Stimulated activated CD8-positive, alpha-beta memory T cell treated with anti-CD3 and anti-CD28 coated beads, Interleukin-4, amount 100 ng/mL, for 1 hour (primary cell): Measurements from ENCODE around the gene KRTAP4-16.
"Not testable (repeated sequence)": the region's sequence is repeated elsewhere in the genome, so short reads cannot be mapped to it uniquely, and the experiment has no call there.

ENCODE experiments used
- DNase-seq, 2 donors: peaks; one replicate each; pipeline ENCODE4 v3.0.0-alpha.2; 2020; ENCODE audit warnings: low read depth in 2 of 2, low spot score in 1 of 2

Gene KRTAP4-16

DNA sequence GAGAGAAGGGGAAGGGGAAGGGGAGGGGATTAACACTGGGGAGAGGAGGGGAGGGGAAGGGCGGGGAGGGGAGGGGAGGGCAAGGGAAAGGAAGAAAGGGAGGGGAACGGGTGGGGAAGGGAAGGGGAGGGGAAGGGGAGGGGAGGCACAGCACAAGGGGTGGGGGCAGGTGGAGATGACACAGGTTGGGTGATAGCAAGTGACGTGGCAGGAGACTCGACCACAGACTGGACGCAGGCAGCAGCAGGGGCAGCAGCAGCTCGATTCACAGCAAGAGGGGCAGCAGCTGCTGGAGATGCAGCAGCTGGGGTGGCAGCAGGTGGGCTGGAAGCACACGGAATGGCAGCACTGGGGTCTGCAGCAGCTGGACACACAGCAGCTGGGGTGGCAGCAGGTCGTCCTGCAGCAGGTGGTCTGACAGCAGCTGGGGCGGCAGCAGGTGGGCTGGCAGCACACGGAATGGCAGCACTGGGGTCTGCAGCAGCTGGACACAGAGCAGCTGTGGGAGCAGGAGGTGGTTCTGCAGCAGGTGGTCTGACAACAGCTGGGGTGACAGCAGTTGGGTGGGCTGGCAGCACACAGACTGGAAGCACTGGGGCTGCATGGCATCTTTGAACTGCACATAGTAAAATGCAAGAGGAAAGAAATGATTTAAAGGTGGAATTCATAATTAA lies at the start of gene KRTAP4-16:
Gene KRTAP4-16 (minus strand): TSS at position 624 of the 674 bp plus-strand sequence. CDS start 0 bp downstream, at position 624.
- no peak for DNase-seq

DNA sequence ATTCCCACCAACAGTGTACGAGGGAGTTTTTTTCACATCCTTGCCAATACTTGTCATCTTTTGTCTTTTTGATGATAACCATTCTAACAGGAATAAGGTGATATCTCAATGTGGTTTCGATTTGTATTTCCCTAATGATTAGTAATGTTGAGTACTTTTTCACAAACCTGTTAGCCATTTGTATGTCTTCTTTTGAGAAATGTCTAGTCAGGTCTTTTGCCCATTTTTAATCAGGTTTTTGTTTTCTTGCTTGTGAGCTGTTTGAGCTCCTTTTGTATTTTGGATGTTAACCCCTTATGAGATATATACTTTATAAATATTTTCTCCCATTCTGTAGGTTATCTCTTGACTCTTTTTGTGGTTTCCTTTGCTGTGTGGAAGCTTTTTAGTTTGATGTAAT lies 49.5 kb upstream of the KRTAP4-16 start:
- DNase-seq: no peak

DNA sequence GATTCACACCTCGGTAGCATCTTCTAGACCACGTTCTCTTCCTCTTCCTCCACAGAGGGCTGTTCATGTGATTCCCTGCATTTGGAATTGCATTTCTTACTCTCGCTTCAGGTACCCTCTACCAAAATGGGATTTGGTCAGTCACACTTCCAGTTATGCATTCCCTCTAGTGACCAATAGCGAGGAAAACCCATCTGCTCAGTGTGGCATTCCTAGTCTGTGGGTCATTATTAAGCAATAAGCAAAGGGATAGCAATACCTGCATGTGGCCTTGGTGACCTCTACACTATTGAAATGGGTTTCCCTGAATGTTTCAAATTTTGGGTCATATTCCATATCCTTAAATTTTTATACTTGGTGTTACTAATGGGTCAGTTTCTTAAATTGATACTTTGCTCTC lies 48.0 kb upstream of the KRTAP4-16 start:
- DNase-seq: no peak

DNA sequence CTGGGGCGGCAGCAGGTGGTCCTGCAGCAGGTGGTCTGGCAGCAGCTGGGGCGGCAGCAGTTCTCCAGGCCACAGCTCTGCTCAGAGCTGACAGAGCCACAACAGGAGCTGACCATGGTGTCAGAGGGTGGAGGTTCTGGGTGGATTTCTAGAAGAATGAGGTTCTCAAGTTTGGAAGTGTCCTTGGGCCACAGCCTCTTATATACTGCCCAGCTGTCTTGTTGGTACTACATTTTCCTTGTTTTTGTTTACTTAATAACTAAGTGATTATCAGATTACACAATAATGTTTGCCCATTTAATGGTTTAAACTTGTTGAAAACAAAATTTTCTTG lies 47.6 kb upstream of the KRTAP4-16 start, which contains the start of gene KRTAP4-5:
Gene KRTAP4-5 (minus strand): TSS at position 174 of the 334 bp plus-strand sequence. CDS start 58 bp downstream, at position 116.
- DNase-seq: no peak

DNA sequence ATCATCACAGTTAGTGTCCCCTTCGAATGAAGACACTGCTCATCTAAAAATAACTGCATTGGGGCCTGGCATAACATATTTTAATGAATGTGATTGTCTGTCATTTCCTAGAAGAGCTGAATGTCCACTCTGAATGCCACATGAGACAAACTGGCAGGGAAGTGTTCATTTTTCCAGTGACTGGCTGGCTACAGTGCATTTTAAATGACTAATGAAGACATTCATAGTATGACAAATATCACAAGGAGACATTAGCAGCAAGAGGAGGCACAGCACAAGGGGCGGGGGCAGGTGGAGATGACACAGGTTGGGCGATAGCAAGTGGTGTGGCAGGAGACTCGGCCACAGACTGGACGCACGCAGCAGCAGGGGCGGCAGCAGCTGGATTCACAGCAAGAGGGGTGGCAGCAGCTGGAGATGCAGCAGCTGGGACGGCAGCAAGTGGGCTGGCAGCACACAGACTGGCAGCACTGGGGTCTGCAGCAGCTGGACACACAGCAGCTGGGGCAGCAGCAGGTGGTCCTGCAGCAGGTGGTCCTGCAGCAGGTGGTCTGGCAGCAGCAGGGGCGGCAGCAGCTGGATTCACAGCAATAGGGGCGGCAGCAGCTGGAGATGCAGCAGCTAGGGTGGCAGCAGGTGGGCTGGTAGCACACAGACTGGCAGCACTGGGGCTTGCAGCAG lies 47.1 kb upstream of the KRTAP4-16 start:
- DNase-seq: not testable (repeated sequence)

DNA sequence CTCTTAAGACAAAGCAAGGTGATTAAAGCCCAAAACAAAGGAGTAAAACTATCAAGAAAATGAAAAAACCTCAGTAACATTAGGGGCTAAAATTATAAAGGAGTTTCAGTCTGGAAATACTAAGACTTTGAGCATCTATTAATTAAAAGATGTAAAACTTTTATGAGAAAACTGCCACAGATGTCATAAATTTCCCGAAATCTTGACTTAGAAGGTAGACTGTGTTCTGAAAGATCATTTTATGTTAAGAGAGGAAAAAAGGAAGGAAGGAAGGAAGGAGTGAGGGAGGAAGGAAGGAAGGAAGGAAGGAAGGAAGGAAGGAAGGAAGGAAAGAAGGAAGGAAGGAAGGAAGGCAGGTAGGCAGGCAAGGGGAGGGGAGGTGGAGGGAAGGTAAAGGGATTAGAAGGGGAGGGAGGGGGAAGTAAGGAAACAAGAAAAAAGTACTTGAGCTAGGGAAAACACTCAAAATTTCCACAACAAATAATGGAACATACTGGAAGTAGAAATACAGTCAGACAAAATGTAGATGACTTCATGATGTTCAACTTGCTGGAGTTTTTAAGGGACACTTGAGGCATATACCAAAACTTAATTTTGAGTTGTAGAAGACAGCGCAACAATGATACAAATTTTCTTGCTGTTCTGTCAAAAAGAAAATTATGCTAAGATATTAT lies 45.7 kb upstream of the KRTAP4-16 start:
- no peak for DNase-seq

DNA sequence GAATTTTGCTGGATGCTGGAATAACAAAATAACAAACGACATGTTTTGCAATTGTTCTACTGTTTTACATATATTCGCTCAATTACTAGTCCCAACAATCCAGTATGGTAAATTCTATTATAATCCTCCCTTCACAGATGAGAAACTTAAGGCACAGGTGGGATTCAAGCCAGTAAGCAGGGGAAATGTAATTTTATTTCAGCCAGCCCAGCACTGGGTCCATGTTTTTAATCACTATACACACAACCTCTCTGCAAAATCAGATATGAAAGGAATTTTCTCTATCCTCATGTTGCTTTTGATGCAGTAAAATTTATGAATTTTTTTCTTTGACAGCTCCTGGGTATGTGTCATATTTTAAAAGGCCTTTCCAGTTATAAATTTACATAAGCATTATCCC lies 43.3 kb upstream of the KRTAP4-16 start:
- DNase-seq: no peak

DNA sequence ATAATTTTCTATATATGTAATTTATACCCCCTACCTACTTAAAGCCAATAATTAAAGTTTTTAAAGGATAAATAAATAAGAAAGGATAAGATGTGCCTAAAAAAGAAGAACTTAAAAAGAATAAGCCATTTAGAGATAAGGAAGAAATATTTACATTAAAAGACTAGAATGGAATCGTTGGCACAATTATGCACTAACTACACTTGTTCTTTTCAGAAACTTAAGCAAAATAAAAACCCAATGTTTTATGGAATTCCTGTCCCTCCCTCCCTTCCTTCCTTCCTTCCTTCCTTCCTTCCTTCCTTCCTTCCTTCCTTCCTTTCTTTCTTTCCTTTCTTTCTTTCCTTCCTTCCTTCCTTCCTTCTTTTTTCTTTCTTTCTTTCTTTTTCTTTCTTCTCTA lies 42.8 kb upstream of the KRTAP4-16 start:
- no peak for DNase-seq

DNA sequence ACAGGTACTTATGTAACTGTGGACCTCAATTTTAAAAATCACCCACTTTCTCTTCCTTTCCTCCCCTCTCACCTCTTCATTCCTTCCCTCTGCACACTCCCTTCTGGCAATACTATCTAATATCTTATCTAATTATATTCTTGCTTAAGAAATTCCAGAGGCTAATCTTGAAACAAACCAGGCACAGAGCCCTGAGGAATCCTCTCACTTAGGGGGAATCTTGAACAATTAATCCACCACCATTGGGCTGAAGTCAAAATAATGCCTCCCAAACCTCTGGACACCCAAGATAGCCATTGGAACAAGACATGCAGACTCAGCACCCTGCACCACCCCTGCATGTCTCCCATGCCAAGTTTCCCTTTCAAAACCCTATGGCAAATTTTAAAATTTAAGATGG lies 39.4 kb upstream of the KRTAP4-16 start:
- DNase-seq: no peak

DNA sequence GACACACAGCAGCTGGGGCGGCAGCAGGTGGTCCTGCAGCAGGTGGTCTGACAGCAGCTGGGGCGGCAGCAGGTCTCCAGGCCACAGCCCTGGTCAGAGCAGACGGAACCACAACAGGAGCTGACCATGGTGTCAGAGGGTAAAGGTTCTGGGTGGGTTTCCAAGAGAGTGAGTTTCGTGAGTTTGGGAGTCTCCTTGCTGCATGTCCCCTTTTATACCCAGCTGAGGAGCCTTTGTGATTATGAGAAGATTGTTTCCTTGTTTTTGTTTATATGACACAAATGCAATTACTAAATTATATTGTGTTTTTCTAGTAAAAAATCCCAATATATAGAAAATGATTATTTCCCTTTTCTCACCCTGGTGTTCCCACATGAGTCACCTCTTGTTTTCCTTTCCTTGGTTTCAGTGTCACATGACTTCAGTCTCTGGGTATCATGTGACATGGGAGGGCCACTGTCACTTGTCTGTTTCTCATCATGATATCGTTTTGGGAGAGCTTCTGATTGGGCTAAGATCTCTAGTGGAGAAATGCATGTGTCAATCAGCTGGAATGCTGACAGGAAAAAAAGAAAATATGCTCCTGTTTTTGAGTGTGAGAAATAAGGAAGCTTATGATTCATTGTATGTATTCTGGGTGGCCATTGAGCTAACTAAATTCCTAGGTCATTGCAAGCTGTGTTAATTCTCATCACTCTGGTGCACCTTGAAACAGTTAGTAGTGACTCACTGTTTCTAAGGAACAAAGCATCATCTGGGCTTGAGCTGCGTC lies 38.5 kb upstream of the KRTAP4-16 start, which contains the start of gene KRTAP4-6:
Gene KRTAP4-6 (minus strand): TSS at position 185 of the 772 bp plus-strand sequence. CDS start 57 bp downstream, at position 128.
- DNase-seq: no peak

DNA sequence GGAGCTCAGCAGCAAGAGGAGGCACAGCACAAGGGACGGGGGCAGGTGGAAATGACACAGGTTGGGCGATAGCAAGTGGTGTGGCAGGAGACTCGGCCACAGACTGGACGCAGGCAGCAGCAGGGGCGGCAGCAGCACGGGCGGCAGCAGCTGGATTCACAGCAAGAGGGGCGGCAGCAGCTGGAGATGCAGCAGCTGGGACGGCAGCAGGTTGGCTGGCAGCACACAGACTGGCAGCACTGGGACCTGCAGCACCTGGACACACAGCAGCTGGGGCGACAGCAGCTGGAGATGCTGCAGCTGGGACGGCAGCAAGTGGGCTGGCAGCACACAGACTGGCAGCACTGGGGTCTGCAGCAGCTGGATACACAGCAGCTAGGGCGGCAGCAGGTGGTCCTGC lies 37.9 kb upstream of the KRTAP4-16 start:
- not testable (repeated sequence) for DNase-seq

DNA sequence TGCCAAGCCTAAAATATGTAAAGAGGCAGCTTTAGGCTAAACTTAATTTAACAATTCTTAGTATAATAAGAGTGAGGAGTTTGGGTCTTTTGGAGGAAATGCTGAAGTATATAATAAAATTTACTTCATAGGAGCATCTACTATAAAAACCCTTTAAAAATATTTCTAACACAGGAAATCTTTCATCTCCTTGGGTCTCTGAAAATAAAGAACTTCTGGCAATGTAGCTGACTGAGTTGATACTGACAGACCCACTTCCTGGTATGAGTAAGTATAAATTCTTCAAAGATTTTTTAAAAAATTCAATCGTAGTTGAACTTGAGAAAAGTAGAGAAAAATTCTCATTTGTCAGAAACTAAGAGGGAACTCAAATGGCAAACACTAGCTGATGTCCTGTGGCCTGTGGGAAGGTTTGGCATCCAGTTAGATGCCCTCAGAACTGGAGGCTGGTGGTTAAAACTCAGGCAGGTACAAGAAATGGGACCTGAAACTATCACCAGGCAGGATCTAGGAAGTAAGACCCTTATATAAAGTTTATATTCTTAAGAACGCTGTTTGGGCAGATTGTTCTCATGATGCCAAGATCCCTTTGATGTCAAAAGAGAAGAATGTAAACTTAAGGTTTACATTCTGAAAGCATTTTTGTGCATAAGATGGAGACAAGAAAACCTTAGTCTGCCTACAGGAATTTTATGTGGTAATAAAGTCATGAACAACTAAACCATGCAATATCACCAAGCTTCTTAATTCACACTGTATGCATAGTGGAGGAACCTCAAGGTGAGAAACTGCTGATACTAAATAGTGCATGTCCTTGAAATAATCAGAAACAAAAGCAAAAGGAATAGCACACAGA lies 32.1 kb upstream of the KRTAP4-16 start:
- no peak for DNase-seq

DNA sequence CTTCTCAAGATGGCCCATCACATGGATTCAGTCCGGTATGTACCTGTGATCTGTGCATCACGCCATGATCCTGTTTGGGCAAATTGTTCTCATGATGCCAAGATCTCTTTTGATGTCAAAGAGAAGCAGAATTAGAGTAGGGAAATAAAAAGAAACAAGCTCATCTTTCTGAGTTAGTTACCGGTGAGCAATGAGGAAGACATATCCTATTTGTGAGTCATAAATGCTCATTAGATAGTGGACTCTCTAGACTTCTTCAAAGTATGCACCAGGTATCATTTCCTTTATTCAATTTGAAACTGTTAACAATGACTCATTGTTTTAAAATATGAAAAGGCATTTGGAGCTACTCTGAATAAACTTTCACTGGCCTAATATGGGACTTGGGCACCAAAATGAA lies 30.0 kb upstream of the KRTAP4-16 start:
- no peak for DNase-seq

DNA sequence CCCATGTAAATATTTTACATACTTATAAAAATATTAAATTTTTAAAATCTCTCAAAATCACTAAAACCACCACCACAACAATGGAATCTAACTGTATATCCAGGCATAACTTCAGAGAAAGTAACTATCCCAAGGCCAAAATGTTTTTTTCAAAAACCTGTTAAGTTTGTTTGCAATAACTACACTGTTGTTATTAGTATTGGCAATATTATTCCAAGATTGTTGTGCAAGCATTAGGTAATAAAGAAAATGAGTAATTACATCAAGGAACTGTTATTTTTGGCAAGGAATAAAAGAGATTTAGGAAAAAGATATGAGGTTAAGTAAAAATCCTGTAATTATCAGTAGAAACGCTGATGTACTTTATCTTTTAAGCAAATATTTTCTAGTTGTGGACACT lies 25.4 kb upstream of the KRTAP4-16 start:
- no peak for DNase-seq

DNA sequence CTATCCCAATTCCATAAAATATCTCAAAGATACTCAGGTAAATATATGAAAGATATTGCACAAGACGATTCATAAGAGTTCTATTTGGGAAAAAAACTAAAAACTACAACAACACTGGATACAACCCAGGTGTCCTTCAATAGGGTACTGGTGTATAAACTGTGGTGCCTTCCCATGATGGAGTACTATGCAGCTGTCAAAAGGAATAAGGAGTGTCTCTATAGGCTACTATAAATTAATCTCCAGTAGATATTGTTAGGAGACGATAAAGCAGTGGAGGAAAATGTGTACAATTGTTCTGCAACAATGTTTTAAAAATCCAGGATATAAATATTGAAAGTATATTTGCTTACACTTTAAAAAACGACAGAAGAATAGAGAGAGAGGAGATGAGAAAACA lies 24.4 kb upstream of the KRTAP4-16 start:
- no peak for DNase-seq

DNA sequence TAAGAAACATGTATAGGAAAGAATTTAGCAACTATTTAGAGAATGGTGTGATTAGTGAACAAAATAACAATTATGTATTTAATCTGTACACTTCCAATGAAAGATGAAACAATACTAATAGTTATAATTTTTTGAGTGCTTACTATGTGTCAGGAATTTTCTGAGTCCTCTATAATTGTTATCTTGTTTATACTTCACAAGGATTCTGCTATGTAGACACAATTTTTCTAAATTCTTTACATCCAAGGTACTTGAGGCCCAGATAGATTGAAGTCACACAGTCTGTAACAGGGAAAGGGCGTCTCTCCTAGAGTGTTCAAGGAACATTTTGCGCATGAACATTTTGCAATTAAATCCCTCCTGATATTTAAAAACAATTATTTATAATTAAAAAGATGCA lies 23.1 kb upstream of the KRTAP4-16 start:
- no peak for DNase-seq

DNA sequence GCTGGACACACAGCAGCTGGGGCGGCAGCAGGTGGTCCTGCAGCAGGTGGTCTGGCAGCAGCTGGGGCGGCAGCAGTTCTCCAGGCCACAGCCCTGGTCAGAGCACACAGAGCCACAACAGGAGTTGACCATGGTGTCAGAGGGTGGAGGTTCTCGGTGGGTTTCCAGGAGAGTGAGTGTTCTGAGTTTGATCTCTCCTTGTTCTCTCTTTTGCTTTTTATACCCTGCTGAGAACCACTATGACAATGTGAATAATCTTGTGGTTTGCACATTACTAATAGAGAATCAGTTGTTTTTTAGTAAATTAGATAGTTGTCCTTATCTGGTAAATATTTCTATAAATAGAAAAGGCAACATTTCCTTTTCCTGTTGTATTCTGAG lies 22.0 kb upstream of the KRTAP4-16 start, which contains the start of gene KRTAP4-12:
Gene KRTAP4-12 (minus strand): TSS at position 192 of the 381 bp plus-strand sequence. CDS start 60 bp downstream, at position 132.
- not testable (repeated sequence) for DNase-seq

DNA sequence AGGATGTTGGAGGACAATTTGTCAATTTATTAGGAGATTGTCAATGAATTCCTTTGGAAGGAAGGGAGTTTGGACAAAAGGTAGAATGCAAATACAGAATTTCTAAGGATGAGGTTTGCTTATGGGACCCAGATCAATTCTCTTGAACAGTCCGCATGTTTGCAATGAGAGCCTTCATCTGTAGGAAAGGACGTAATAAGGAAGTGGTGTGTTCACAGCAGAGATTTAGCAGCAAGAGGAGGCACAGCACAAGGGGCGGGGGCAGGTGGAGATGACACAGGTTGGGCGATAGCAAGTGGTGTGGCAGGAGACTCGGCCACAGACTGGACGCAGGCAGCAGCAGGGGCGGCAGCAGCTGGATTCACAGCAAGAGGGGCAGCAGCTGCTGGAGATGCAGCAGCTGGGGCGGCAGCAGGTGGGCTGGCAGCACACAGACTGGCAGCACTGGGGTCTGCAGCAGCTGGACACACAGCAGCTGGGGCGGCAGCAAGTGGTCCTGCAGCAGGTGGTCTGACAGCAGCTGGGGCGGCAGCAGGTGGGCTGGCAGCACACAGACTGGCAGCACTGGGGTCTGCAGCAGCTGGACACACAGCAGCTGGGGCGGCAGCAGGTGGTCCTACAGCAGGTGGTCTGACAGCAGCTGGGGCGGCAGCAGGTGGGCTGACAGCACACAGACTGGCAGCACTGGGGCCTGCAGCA lies 21.4 kb upstream of the KRTAP4-16 start:
- not testable (repeated sequence) for DNase-seq

DNA sequence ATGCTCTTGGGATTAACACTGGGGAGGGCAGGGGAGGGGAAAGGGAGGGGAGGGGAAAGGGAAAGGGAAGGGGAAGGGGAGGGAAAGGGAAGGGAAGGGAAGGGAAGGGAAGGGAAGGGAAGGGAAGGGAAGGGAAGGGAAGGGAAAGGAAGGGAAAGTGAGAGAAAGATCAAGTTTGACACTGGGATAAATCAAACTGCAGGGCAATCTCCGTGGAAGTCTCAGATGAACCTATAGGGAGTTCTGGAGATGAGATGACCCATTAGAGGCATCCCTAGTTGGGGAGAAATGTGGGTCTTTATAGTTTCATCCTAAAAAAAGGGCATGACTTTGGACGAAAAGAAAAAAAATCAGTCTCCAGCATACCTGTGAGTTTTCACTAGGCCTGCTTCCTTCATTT lies 19.7 kb upstream of the KRTAP4-16 start:
- no peak for DNase-seq
